ENCODE results near the gene CHKA. TPM values are rescaled to one million over a fixed set of nuclear protein-coding genes. Genes with fewer than 3 reads are reported as not detected.

CHKA gene
- total RNA-seq, 1 experiment from 2014 or later, result 63.0 TPM

- Histone ChIP-seq H3T11ph (ENCODE audit: low read length) (no peak overlapping the region), H3K23ac (ENCODE audit: insufficient read length, low read depth, low read length) (no peak overlapping the region), H3K79me2 (ENCODE audit: insufficient read depth, low read length) (peaks cover 56% of the 10 kb centered on the region), H2BK5ac (ENCODE audit: insufficient read length, low read length) (no peak overlapping the region), H3K4ac (ENCODE audit: low read depth, low read length) (no peak overlapping the region), H2BK120ac (ENCODE audit: low read depth, low read length, poor library complexity, severe bottlenecking) (no peak overlapping the region), H4K8ac (replicated peaks; ENCODE audit: insufficient read length, low read depth, low read length) (no peak overlapping the region), H3K23me2 (ENCODE audit: insufficient read length, low read depth, low read length, poor library complexity, severe bottlenecking) (peaks cover 18% of the 10 kb centered on the region), H3K14ac (ENCODE audit: insufficient read depth, low read length) (no peak overlapping the region), H3K4me1 (ENCODE audit: insufficient read depth, low read length) (peaks cover 2% of the 10 kb centered on the region; the same call in 1 of the 2 replicates), H2AFZ (ENCODE audit: low read length) (no peak overlapping the region), H3K9ac (ENCODE audit: extremely low read depth, insufficient read length, low read length) (no peak overlapping the region), H4K5ac (ENCODE audit: insufficient read length, low read depth, low read length) (no peak overlapping the region), H3K27me3 (ENCODE audit: insufficient read depth, low read length) (no peaks in the 10 kb centered on the region), H2BK20ac (ENCODE audit: low read depth, low read length, poor library complexity, severe bottlenecking) (no peak overlapping the region), H3K9me3 (ENCODE audit: control insufficient read depth, low read depth, low read length) (no peaks in the 10 kb centered on the region), H4K91ac (ENCODE audit: insufficient read length, low read depth, low read length) (no peak overlapping the region), H3K79me1 (ENCODE audit: insufficient read depth, low read depth, low read length, poor library complexity, severe bottlenecking) (no peaks in the 10 kb centered on the region), H2AK5ac (ENCODE audit: insufficient read length, low read length) (no peak overlapping the region), H3K18ac (ENCODE audit: insufficient read length, low read depth, low read length) (no peak overlapping the region), H3K4me2 (ENCODE audit: insufficient read depth, insufficient read length, low read length) (peak overlapping the region; percentile 88), H3K56ac (ENCODE audit: insufficient read length, low read depth, low read length) (no peak overlapping the region), H2BK15ac (ENCODE audit: low read depth, low read length) (no peak overlapping the region), H3K27ac (ENCODE audit: insufficient read length, low read depth, low read length) (no peak overlapping the region), H2BK12ac (ENCODE audit: insufficient read length, low read depth, low read length) (no peak overlapping the region), H4K20me1 (ENCODE audit: control insufficient read depth, insufficient read depth, insufficient read length) (no peaks in the 10 kb centered on the region)
- Mint-ChIP-seq H3K4me3 (peak overlapping the region; percentile 82 to 98), H3K27me3 (ENCODE audit: low read depth) (no peaks in the 10 kb centered on the region), H3K4me1 (peaks cover 40 to 51% of the 10 kb centered on the region in 2 experiments), H3K36me3 (ENCODE audit: insufficient read depth in 1 of 3, low read depth in 3 of 3) (peaks cover 5 to 33% (median 21%) of the 10 kb centered on the region in 3 experiments; a peak in 5 of 7 replicates), H3K27ac (peak overlapping the region in 2 of 3 experiments; percentile 55; a peak in 5 of 7 replicates), H3K9me3 (no peaks in the 10 kb centered on the region)
- no peak for TF ChIP-seq CTCF (conservative IDR thresholded peaks at IDR 0.05)
- no CpG with 5 or more reads among the region's 4 CpGs for WGBS (ENCODE audit: extremely low coverage, insufficient read length, low lambda C conversion rate)
- no peak for DNase-seq
Observed at GRCh38 chr11:68118706-68119448, 2.3 kb downstream of the CHKA start.

Data from H9 (cell line).